BE2C (cell line): ENCODE results near the gene CLSTN2.

ENCODE experiments used
- DNase-seq: peaks from one replicate; pipeline ENCODE4 v3.0.0-alpha.2; 2020
- H3K27me3 ChIP-seq: fragments of 250-450 bp; sonication (Bioruptor Pico); 2 replicates; pipeline ENCODE4 v1.5.1; 2020; ENCODE audit warnings: mild to moderate bottlenecking
- H3K36me3 ChIP-seq: fragments of 250-450 bp; sonication (Bioruptor Pico); 2 replicates; pipeline ENCODE4 v1.5.1; 2020; ENCODE audit warnings: mild to moderate bottlenecking
- H3K4me1 ChIP-seq: fragments of 250-450 bp; sonication (Bioruptor Pico); 2 replicates; pipeline ENCODE4 v1.5.1; 2020
- H3K4me3 ChIP-seq: 2 replicates; pipeline ENCODE4 v1.5.1; 2011; ENCODE audit warnings: low read depth, low read length
- H3K9me3 ChIP-seq: fragments of 250-450 bp; sonication (Bioruptor Pico); 2 replicates; pipeline ENCODE4 v1.5.1; 2020
- CTCF ChIP-seq: IDR thresholded peaks from 2 replicates; pipeline ENCODE4 v1.5.1; 2012; ENCODE audit warnings: mild to moderate bottlenecking, low read depth, low read length

The CLSTN2 gene

GRCh38 chr3:140432229-140432669 lies 497.3 kb downstream of the CLSTN2 start:
- peak; percentile 66 for DNase-seq
- Histone ChIP-seq H3K36me3 (no peaks in the 10 kb centered on the region), H3K9me3 (no peaks in the 10 kb centered on the region), H3K27me3 (no peaks in the 10 kb centered on the region), H3K4me3 (no peak overlapping the region), H3K4me1 (no peaks in the 10 kb centered on the region; the same call in 1 of the 2 replicates)
- no peak for TF ChIP-seq CTCF

- no peaks in the 10 kb centered on the region for H3K9me3 ChIP-seq
- H3K36me3 ChIP-seq: no peaks in the 10 kb centered on the region
- no peaks in the 10 kb centered on the region for H3K27me3 ChIP-seq
- H3K4me3 ChIP-seq: no peak overlapping the region
- no peak for TF ChIP-seq CTCF
- DNase-seq: no peak
- no peaks in the 10 kb centered on the region; the same call in 1 of the 2 replicates for H3K4me1 ChIP-seq
Measured at GRCh38 chr3:140433431-140433830, 498.4 kb downstream of the CLSTN2 start.

- no peaks in the 10 kb centered on the region for H3K36me3 ChIP-seq
- no peaks in the 10 kb centered on the region; the same call in 1 of the 2 replicates for H3K4me1 ChIP-seq
- no peak for DNase-seq
- H3K27me3 ChIP-seq: no peaks in the 10 kb centered on the region
- TF ChIP-seq CTCF: no peak
- H3K4me3 ChIP-seq: no peak overlapping the region
- H3K9me3 ChIP-seq: no peaks in the 10 kb centered on the region
Measured at GRCh38 chr3:140434261-140434905, 499.4 kb downstream of the CLSTN2 start.

- Histone ChIP-seq H3K36me3 (no peaks in the 10 kb centered on the region), H3K9me3 (no peaks in the 10 kb centered on the region), H3K27me3 (no peaks in the 10 kb centered on the region), H3K4me1 (no peaks in the 10 kb centered on the region), H3K4me3 (no peak overlapping the region)
- TF ChIP-seq CTCF: no peak
- DNase-seq: no peak
Measured at GRCh38 chr3:140436421-140436820, 501.4 kb downstream of the CLSTN2 start.

GRCh38 chr3:140438736-140439470 lies 503.9 kb downstream of the CLSTN2 start:
- Histone ChIP-seq H3K9me3 (no peaks in the 10 kb centered on the region), H3K4me1 (no peaks in the 10 kb centered on the region), H3K4me3 (no peak overlapping the region), H3K27me3 (no peaks in the 10 kb centered on the region), H3K36me3 (no peaks in the 10 kb centered on the region)
- no peak for TF ChIP-seq CTCF
- no peak for DNase-seq

GRCh38 chr3:140439527-140439926 lies 504.5 kb downstream of the CLSTN2 start:
- H3K9me3 ChIP-seq: no peaks in the 10 kb centered on the region
- no peaks in the 10 kb centered on the region for H3K4me1 ChIP-seq
- DNase-seq: no peak
- H3K4me3 ChIP-seq: no peak overlapping the region
- H3K36me3 ChIP-seq: no peaks in the 10 kb centered on the region
- no peak for TF ChIP-seq CTCF
- no peaks in the 10 kb centered on the region for H3K27me3 ChIP-seq
